Measurements from ENCODE around the gene NSMCE1.

Gene NSMCE1

GRCh38 chr16:27268376-27269299, at the start of gene NSMCE1:
TSS of gene NSMCE1 (minus strand) at chr16:27268772. CDS start at chr16:27257570, 11,202 bp downstream.
- DNase-seq = peak; percentile 93

GRCh38 chr16:27317738-27318391, 49.3 kb upstream of the NSMCE1 start:
- DNase-seq = no peak

GRCh38 chr16:27317320-27317719, 48.7 kb upstream of the NSMCE1 start:
- no peak for DNase-seq

GRCh38 chr16:27316038-27316680, 47.6 kb upstream of the NSMCE1 start:
- no peak for DNase-seq

- DNase-seq = no peak
Measured at GRCh38 chr16:27315333-27316037, 46.9 kb upstream of the NSMCE1 start.

- no peak for DNase-seq
Measured at GRCh38 chr16:27314986-27315332, 46.4 kb upstream of the NSMCE1 start.

- DNase-seq = no peak
Measured at GRCh38 chr16:27314161-27314723, 45.7 kb upstream of the NSMCE1 start.

GRCh38 chr16:27313422-27314160, 45.0 kb upstream of the NSMCE1 start, which contains the start of gene IL4R:
TSS of gene IL4R (plus strand) at chr16:27313974. CDS start at chr16:27340204, 26,230 bp downstream.
- DNase-seq = no peak

GRCh38 chr16:27312580-27313421, 44.2 kb upstream of the NSMCE1 start:
- DNase-seq = no peak

- no peak for DNase-seq
Measured at GRCh38 chr16:27311897-27312303, 43.3 kb upstream of the NSMCE1 start.

- no peak for DNase-seq
Measured at GRCh38 chr16:27311448-27311830, 42.9 kb upstream of the NSMCE1 start.

- DNase-seq = no peak
Measured at GRCh38 chr16:27310576-27311447, 42.2 kb upstream of the NSMCE1 start.

GRCh38 chr16:27308792-27309191, 40.2 kb upstream of the NSMCE1 start:
- no peak for DNase-seq

- no peak for DNase-seq
Measured at GRCh38 chr16:27305839-27306442, 37.4 kb upstream of the NSMCE1 start.

GRCh38 chr16:27304881-27305745, 36.5 kb upstream of the NSMCE1 start:
- DNase-seq = no peak

- DNase-seq = no peak
Measured at GRCh38 chr16:27304102-27304501, 35.5 kb upstream of the NSMCE1 start.

- DNase-seq = no peak
Measured at GRCh38 chr16:27303256-27304100, 34.9 kb upstream of the NSMCE1 start.

Measured in NCI-H2029 (cell line).